CD4-positive, alpha-beta T cell treated with Interferon gamma for 1 hour (primary cell): ENCODE data around the gene SAMD14.
A peak's percentile ranks its signal among the peaks of the same experiment; 100 is the strongest.

Experiments
- DNase-seq: peaks from one replicate; pipeline ENCODE4 v3.0.0-alpha.2; 2020

The SAMD14 gene

DNA sequence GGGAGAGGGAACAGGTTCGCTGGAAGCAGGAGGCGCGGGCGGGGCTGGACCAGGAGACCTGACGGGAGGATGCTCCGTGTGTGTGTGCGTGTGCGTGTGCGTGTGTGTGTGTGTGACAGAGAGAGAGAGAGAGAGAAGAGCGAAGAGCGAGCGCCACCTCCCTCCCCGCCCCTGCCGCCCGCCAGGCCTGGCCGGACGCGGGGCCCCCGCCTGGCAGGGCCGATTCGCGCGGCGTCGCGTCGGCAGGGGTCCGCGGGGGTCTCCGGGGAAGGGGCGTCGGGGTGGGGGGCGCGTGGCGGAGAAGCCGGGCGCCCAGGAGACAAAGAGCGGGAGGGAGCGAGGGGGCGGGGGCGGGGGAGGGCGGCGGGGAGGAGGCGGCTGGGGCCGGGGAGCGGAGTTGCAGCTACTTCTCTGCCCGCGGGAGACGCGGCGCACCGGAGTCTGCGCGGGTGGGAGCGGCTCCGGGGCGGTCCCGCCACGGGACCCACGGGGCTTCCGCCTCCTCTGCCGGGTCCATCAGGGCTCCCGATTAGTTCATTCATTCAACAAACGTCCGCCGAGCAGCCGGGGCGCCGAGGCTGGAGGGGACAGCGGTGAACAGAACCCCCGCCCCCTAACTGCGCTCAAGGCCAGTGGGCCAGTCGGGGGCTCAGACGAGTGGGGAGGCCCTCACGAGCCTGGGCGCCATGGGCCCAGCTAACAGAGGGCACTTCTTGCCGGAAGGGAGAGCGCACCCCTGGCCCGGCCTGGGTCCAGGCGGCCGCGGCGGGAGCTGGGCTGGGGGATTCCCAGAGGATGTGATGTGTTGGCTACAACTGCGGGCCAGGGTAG lies at the start of gene SAMD14:
TSS of gene SAMD14 (minus strand) at position 433 of the 831 bp plus-strand sequence. CDS start 5,201 bp downstream, outside the sequence.
- peak; percentile 49 for DNase-seq

DNA sequence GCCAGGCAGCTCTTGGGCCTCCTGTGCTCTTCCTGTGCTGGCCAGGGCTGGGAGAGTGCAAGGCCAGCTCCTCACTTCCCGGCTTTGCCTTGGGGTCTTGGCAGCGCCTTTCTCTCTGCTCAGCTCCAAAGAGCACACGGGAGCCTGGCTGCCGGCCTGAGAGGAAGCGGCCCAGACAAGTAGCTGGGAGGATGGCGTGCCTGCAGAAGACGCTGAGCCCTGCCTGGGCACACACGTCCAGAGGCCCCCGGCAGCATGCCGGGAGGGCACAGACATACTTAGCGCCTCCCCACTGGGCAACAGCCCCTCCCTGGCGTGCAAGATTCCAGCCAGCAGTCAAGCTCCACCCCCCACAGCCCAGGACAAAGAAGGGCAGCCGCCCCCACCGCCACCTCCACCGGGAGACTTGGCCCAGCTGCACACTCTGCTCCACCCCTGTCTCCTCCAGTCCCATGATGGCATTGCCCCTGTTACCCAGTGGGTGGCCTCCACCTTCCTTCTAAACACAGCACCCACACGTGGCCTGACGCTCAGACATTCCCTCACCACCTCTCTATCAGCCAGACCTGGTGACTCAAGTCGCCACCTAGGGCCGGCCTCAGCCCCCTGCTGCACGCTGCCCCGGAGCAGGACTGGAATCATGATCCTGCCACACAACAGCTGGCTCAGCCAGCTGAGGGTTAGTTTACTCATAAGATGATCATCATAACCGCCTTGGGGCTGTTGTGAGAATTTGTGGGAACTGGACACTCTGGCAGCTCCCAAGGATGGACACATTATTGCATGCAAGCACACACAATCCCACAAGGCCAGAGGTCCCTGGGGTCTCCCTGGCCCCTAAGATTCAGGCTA lies 48.2 kb upstream of the SAMD14 start:
- peak; percentile 53 for DNase-seq

DNA sequence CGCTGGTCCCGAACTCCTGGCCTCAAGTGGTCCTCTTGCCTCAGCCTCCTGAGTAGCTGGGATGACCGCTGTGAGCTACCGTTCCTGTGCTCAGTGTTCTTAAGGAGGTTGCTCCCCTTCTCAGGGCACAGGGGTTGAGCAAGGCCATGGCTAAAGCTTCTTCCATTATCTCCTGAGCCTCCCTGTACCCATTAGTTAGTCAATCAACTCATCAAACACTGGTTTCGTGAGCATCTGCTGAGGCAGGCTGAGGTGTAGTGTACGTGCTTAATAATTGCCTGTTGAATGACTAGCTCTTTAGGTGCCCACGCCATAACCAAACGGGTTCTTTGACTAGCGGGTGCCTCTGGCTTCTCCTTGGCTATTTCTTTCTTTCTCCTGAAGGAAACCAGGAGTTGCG lies 47.5 kb upstream of the SAMD14 start:
- no peak for DNase-seq

DNA sequence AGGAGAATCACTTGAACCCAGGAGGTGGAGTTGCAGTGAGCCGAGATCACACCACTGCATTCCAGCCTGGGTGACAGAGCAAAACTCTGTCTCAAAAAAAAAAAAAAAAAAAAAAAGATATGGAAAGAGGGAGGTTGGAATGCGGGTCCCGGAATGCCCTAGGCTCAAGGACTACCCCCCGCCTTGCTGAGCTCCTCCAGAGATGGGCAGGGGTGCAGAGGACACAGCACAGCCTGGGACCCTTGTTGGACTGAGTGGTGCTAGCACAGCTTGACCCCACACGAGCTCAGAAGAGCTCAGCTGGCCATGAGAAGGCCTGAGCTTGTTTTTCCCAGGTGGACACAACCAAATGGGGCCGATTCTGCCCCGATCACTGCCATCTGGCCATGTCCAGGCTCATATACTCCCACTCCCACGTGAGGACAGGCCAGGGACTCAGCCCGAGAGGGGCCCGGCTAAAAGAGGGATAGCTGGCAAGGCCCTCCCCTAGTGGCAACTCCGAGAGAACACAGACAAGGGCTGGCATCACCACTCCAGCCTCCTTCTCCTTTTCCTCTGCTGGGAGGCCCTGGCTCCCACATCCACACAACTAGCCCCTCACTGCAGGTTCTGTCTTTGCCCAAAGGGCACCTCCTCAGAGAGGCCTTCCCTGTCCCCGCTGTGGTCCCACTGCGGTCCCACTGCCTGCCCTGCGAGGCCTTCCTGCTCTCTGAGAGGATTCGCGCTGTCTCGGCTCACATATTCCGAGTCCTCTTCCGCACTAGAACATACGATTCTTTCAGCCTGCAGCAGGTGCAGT lies 46.8 kb upstream of the SAMD14 start:
- DNase-seq = no peak

DNA sequence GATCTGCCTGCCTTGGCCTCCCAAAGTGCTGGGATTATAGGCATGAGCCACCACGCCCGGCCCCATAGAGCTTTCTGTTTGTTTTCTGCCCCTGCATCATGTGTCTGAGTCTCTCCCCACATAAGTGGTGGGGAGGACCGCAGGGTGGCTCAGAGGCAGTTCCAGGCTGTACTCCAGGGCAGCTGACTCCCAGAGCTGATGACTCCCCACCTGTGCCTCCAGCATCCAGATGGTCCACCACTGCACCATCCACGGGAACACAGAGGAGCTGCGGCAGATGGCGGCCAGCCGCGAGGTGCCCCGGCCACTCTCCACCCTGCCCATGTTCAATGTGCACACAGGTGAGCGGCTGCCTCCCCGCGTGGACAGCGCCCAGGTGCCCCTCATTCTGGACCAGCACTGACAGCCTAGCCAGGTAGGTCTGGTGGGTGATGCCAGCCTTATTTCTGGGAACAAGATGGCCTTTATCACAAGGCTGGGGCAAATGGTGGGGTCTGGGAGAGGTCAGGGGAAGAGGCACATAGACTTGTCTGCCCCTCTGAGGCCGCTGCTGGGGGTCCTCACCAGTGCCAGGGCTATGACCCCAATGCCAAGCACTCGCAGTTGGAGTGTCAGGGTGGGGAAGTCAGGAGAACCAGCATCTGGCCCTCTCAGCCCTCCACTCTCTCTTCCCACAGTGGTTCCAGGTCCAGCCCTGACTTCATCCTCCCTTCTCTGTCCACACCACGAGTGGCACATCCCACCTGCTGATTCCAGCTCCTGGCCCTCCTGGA lies 45.3 kb upstream of the SAMD14 start:
- DNase-seq = no peak

DNA sequence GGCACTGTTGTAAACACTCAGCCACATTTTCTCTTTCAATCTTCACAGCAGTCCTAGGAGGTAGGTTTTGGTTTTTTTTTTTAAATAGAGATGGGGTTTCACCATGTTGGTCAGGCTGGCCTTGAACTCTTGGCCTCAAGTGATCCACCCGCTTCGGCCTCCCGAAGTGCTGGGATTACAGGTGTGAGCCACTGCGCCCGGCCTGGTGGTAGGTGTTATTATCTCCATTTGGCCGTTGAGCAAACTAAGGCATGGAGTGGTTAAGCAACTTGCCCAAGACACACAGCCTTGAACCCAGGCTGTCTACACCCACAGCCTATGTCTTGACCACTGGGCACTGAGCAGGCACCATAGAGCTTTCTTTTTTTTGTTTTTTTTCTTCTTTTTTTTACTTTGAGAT lies 44.5 kb upstream of the SAMD14 start:
- DNase-seq = no peak

DNA sequence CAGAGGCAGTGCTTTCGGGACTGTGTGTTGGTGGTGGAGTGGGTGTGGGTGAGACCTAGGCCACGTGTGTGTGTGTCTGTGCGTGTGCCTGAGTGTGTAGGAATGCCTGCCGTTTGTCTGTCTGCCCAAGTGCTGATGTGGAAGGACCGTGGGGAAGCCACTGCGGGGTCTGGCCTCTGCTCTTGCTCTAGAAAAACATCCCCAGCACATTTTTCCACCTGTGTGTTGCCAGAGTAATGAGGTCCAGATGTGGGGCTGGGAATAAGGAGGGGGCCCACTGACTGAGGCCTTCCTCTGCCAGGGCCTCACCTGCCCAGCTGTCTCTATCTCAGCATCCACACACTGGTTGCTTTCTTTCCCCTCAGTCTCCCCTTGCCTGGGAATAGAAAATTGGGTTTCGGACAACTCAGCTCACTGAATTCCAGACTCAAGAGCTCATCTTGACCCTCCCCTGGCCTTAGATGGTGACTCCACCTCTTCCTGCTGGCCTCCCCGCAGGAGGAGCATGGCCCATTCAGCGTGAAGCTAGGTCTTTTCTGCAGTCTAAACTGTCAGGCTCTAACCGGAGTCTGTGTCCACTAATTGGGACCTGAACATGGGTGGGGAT lies 43.5 kb upstream of the SAMD14 start:
- no peak for DNase-seq

DNA sequence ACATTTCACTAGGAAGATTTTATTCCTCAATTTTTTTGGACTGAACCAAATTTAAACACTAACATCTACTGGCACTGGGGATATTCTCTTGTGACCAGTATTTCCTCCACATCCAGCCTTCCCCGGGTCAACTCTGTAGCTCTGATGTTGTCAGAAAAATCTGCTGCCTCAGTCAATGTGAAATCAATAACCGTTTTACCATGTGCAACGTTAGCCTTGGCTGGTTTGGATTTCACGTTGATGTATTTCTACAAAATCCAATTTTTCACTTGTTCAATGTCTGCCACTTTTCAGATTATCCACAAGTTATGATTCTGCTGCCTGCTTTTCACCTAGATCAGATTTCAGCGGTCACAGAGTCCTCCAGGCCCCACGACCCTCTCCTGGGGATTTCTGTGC lies 43.0 kb upstream of the SAMD14 start:
- no peak for DNase-seq

DNA sequence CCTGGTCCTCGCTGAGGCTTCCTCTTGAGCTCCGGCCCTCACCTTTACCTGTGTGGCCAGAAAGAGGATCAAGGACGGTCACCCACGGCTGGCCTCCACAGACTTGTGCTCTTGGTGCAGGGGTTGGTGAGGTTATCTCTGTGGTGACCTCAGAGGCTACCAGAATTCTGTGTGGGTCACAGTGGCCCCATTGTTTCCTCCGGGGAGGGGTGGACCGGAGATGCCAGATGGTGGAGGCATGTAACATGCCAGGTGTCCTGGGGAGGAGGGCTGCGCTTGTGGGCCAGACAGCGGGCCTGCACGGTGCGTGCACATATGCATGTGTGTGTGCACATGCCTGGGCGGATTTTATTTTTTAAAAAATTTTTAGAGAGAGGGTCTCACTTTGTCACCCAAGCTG lies 42.2 kb upstream of the SAMD14 start:
- no peak for DNase-seq

DNA sequence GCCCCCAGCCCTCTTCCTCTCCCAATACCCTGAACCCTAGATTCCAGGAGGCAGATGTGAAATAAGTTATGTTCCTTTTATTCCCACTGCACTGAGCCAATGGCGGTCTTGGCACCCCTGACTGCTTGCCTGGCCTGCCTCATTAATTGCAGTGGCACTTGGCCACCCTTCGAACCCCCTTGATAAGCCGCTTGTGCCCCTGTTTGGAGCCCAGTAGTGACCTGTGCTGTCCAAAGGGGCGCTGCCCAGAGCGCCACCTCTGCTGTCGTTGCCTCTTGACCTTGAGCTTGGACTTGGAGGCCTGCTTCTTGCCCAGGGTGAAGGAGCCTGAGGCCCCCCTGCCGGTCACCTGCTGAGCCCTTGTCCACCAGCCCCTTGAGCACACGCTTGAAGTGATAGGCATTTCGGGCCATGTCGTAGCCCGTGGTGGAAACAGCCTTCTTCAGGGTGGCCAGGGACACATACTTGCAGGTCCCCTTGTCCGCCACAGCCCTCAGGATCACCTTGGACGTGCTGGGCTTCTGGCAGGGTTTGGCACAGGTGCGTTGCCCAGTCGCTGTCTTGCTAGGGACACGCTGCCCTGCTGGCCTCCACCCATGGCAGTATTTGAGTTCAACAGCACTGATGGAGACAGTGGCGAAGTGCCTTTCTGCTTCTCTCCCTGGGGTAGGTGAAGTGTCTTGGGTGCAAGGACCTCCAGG lies 41.6 kb upstream of the SAMD14 start:
- DNase-seq = no peak

DNA sequence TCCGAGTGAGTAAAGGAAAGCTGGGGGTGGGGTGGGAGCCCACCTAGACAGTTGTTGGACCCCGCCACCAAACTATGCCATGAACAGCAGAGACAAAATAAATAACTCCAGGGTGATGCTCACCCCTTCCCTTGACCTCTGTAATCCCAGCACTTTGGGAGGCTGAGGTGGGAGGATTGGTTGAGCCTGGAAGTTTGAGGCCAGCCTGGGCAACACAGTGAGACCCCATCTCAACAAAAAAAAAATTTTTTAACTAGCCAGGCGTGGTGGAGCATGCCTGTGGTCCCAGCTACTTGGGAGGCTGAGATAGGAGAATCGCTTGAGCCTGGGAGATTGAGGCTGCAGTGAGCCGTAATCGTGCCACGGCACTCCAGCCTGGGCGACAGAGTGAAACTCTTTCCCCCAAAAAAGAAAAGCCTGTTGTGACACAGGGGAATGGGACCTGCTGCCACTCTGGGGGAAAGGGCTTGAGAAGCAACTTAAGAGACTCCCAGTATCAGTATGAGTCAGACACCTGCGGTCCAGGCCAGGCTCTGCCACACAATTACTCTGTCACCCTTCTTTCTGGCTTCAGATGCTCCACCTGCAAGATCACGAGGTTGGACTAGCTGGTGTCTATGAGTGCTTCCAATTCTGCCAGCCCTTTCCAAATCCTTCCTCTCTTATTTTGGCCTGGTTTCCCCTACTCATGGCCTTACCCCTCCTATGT lies 40.9 kb upstream of the SAMD14 start:
- DNase-seq = no peak

DNA sequence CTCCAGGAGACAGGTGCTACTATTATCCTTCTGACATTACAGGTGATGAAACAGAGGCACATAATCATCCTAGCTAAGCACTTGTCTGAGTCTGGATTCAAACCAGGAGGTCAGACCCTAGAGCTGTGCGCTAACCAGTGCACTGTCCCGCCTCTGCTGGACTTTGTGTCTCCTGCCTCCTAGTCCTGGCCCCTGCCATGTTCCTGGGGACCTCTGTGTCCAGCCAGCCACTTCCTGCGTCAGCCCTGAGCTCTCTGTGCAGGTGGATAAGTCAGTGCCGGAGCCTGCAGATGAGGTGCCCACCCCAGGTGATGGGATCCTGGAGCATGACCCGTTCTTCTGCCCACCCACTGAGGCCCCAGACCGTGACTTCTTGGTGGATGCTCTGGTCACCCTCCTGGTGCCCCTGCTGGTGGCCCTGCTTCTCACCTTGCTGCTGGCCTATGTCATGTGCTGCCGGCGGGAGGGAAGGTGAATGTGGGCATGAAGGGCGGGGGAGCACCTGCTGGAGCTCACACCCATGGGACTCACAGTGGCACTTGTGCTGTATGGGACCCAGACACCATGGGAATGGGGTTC lies 40.0 kb upstream of the SAMD14 start:
- no peak for DNase-seq

DNA sequence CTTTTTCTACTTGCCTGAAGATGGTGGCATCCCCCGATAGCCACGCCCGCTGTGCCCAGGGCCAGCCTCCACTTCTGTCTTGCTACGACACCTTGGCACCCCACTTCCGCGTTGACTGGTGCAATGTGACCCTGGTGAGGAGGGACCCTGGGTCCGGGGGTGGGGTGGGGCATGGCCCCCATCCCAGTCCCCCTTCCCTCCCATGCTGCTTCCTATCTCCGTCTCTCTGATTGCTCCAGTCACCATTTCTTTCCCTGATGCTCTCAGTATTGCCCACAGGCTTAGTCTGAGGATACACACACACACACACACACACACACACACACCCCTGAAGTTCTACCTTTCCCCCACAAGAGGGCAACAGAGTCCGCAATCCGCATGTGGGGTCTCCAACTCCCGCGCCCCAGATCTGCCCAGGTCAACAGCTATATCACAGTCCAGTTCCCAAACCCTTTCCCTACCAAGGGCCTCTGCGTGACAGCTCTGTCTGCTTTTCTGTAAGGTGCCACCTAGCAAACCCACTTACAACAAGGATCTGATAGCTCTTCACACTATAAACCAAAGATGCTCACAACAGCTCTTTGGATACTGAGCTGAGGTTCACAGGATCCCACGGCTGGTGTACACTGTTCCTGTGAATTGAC lies 39.3 kb upstream of the SAMD14 start:
- peak; percentile 78 for DNase-seq

DNA sequence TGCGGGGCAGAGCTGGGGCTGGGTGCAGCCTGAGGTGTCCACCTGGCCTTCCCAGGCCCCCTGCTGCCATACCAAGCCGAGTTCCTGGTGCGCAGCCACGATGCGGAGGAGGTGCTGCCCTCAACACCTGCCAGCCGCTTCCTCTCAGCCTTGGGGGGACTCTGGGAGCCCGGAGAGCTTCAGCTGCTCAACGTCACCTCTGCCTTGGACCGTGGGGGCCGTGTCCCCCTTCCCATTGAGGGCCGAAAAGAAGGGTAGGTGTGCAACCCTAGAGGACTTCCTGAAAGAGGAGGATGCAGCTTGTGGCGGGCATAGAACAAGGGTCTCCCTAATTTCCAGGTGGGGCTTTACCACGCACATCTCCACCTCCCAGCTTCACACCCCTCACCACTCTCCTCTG lies 38.4 kb upstream of the SAMD14 start:
- DNase-seq = no peak

DNA sequence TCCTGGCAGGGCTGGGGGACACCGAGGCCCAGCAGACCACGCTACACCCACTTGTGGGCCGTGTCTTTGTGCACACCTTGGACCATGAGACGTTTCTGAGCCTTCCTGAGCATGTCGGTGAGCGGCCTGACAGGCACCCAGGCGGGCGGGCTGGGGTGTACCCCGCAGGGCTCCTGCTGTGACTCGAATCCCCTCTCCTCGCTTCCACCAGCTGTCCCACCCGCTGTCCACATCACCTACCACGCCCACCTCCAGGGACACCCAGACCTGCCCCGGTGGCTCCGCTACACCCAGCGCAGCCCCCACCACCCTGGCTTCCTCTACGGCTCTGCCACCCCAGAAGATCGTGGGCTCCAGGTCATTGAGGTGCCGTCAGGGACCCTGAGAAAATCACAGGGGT lies 37.4 kb upstream of the SAMD14 start:
- no peak for DNase-seq

DNA sequence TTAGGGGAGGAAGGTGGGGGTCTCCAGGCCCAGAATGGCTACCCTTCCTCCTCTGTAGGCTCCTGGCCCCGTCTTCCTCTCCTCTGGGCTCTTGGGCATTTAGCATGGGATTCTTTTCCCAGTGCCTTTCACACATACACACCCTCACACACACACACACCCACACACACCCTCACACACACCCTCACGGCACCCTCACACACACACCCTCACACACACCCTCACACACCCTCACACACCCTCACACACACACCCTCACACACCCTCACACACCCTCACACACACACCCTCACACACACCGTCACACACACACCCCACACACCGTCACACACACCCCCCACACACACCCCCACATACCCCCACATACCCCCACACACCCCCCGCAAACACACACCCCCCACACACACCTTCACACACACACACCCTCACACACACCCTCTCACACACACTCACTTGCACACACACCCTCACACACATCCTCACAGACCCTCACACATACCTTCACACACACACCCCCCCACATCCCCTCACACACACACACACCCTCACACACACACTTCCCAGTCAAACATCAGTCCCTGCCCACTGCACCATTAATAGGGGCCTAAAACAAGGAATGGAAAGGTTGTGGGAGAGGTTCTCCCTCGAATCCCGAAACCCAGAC lies 36.7 kb upstream of the SAMD14 start:
- no peak for DNase-seq

DNA sequence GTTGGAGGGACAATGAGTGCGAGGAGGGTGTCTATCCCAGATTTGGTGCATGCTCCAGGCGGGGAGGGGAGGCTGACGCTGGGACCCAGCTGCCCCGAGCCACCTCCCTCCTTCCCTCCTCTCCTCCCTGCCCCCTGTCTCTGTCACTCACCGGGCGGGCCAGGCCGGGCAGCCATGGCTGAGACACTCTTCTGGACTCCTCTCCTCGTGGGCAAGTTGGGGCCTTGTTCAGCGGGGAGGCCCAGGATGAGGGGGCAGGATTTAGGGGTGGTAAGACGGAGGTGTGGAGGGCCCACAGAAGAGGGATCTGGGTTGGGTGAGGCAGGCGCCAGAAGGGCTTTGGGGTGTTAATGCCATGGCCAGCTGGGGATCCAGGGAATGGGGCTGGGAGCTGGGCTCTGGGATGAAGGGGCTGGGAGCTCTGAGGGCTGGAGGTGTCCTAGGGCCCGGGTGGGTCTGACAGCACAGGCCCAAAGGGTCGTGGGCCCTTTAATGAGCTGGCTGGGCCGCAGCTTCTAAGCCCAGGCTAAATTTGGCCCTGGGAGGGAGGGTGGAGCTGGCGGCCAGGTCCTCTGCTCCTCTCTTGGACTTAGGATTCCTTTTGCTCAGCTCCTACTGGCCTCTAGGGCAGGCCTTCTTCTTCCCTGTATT lies 36.0 kb upstream of the SAMD14 start, which contains the start of gene SGCA:
TSS of gene SGCA (plus strand) at position 139 of the 651 bp plus-strand sequence. CDS start at position 175, 36 bp downstream.
- no peak for DNase-seq

DNA sequence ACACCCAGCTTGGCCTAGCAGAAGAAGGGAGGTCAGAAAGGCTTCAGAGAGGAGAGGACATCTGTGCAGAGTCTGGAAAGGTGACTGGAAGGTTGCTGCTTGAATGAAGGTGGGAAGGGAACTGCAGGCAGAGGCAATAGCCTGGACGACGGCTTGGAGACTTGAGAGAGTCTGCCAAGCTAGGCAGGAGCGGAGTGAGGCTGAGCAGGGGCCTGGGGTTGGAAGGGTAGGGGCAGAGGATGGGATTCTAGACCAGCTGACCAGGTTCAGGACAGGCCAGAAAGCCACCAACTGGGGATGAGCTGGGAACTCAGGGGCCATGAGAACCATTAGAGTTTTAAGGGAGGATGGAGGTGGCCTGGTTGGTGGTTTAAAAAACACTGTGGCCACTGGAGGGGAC lies 35.5 kb upstream of the SAMD14 start:
- DNase-seq = no peak

DNA sequence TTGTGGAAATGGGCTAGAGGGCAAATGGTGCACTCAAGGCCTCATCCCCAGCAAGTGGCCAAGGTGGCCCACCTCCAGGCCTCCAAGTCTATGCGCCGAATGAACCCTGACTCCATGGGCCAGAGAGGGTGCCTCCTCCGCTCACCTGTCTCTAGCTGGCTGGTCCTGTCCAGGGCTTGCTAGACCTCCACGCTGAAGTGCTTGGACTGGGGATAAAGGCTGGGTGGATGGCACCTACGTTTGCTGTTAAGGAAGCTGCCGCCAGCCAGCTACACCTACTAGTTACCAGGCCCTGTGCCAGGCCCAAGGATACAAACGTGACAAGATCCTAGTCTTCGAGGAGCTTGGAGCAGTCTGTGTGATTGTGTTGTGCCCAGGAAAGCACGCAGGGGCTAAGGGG lies 35.1 kb upstream of the SAMD14 start:
- no peak for DNase-seq
